IMR-90 (cell line): ENCODE data around the gene SLC35E4. TPM values are rescaled to one million over a fixed set of nuclear protein-coding genes. Genes with fewer than 3 reads are reported as not detected.

Experiments
- ATAC-seq: fragments of 200-7000 bp; cut with Tn5 transposase; 2 replicates; pipeline ENCODE4 v1.9.1; 2020; ENCODE audit warnings: low read depth, mild to moderate bottlenecking, moderate library complexity
- BruUV-seq: library from RNA; stranded (reverse); fragments of 400-500 nt; replicated peaks from 2 replicates; lab custom pipeline; 2021; lab: Mats Ljungman, UMichigan
- CTCF ChIA-PET: fragments of 300-600 bp; formaldehyde crosslinking; extraction: SDS; loops from one replicate; lab custom pipeline; 2021; ENCODE audit warnings: antibody characterized with exemption; lab: Yijun Ruan, JAX
- POLR2A ChIA-PET: fragments of 300-600 bp; sonication (Branson Sonifier 250); formaldehyde crosslinking; loops from one replicate; lab custom pipeline; 2022; ENCODE audit warnings: antibody characterized with exemption; ENCODE audit not compliant: unreplicated experiment; lab: Charles Lee
- DNase-seq: peaks from one replicate; pipeline ENCODE4 v3.0.0; 2013
- H2AFZ ChIP-seq: replicated peaks from 2 replicates; pipeline ENCODE3; 2013; ENCODE audit warnings: low read length, mild to moderate bottlenecking; ENCODE audit not compliant: poor library complexity
- H2AK5ac ChIP-seq: 2 replicates; pipeline ENCODE4 v1.6.1; 2013; ENCODE audit warnings: low read depth, low read length, inconsistent platforms
- H2AK9ac ChIP-seq: replicated peaks from 2 replicates; pipeline ENCODE3; 2013; ENCODE audit warnings: mild to moderate bottlenecking, low read depth, low read length, moderate library complexity; ENCODE audit not compliant: poor library complexity
- H2BK120ac ChIP-seq: 2 replicates; pipeline ENCODE4 v1.6.1; 2013; ENCODE audit warnings: low read depth, low read length, inconsistent platforms
- H2BK15ac ChIP-seq: 3 replicates; pipeline ENCODE4 v1.6.1; 2013; ENCODE audit warnings: low read depth, low read length, inconsistent platforms
- H2BK20ac ChIP-seq: 2 replicates; pipeline ENCODE4 v1.6.1; 2013; ENCODE audit warnings: low read depth, mild to moderate bottlenecking, inconsistent platforms, low read length, moderate library complexity
- H2BK5ac ChIP-seq: 2 replicates; pipeline ENCODE4 v1.6.1; 2013; ENCODE audit warnings: mild to moderate bottlenecking, low read depth, low read length, inconsistent platforms; ENCODE audit not compliant: poor library complexity, severe bottlenecking
- H3K14ac ChIP-seq: replicated peaks from 2 replicates; pipeline ENCODE4 v1.6.1; 2013; ENCODE audit warnings: low read depth, low read length, inconsistent platforms
- H3K18ac ChIP-seq: 2 replicates; pipeline ENCODE4 v1.6.1; 2013; ENCODE audit warnings: low read depth, low read length, control low read depth
- H3K23ac ChIP-seq: 2 replicates; pipeline ENCODE4 v1.6.1; 2013; ENCODE audit warnings: low read depth, low read length, inconsistent platforms
- H3K27ac ChIP-seq: 2 replicates; pipeline ENCODE4 v1.5.1; 2013; ENCODE audit warnings: mild to moderate bottlenecking, control low read depth, low read length; ENCODE audit not compliant: insufficient read depth
- H3K27me3 ChIP-seq: 2 replicates; pipeline ENCODE4 v1.6.1; 2013; ENCODE audit warnings: low read length; ENCODE audit not compliant: control insufficient read depth, insufficient read depth
- H3K36me3 ChIP-seq: 2 replicates; pipeline ENCODE4 v1.6.1; 2013; ENCODE audit warnings: low read length, mixed read lengths; ENCODE audit not compliant: control insufficient read depth, insufficient read depth
- H3K4ac ChIP-seq: 2 replicates; pipeline ENCODE4 v1.6.1; 2013; ENCODE audit warnings: low read depth, low read length, inconsistent platforms
- H3K4me1 ChIP-seq: 2 replicates; pipeline ENCODE4 v1.6.1; 2013; ENCODE audit warnings: low read length, mixed read lengths; ENCODE audit not compliant: control insufficient read depth, insufficient read depth
- H3K4me2 ChIP-seq: 2 replicates; pipeline ENCODE4 v1.6.1; 2013; ENCODE audit warnings: low read depth, mild to moderate bottlenecking, control low read depth, low read length, moderate library complexity
- H3K4me3 ChIP-seq: 2 replicates; pipeline ENCODE4 v1.5.1; 2013; ENCODE audit warnings: low read depth, mild to moderate bottlenecking, control low read depth, low read length, moderate library complexity; ENCODE audit not compliant: insufficient read depth
- H3K56ac ChIP-seq: 2 replicates; pipeline ENCODE4 v1.6.1; 2013; ENCODE audit warnings: low read length, inconsistent platforms; ENCODE audit not compliant: insufficient read depth; ENCODE audit errors: extremely low read depth
- H3K79me1 ChIP-seq, 2 experiments: 2 replicates each; pipeline ENCODE4 v1.6.1; 2013; ENCODE audit warnings: low read length in 2 of 2, inconsistent platforms in 1 of 2, low read depth in 1 of 2
- H3K9ac ChIP-seq: 2 replicates; pipeline ENCODE4 v1.6.1; 2013; ENCODE audit warnings: low read depth, low read length, control low read depth
- H3K9me1 ChIP-seq: 2 replicates; pipeline ENCODE4 v1.6.1; 2013; ENCODE audit warnings: low read length, inconsistent platforms; ENCODE audit not compliant: insufficient read depth
- H3K9me3 ChIP-seq: 2 replicates; pipeline ENCODE4 v1.6.1; 2013; ENCODE audit warnings: low read length; ENCODE audit not compliant: control insufficient read depth, insufficient read depth
- H4K20me1 ChIP-seq: 2 replicates; pipeline ENCODE4 v1.6.1; 2013; ENCODE audit warnings: low read length, inconsistent platforms; ENCODE audit not compliant: insufficient read depth
- H4K5ac ChIP-seq: 2 replicates; pipeline ENCODE4 v1.6.1; 2013; ENCODE audit warnings: mild to moderate bottlenecking, low read depth, low read length, control low read depth
- H4K8ac ChIP-seq, 2 experiments: 2 replicates each; pipeline ENCODE4 v1.6.1; 2013; ENCODE audit warnings: low read depth in 2 of 2, low read length in 2 of 2, control low read depth in 1 of 2, inconsistent platforms in 1 of 2
- H4K91ac ChIP-seq: 2 replicates; pipeline ENCODE4 v1.6.1; 2013; ENCODE audit warnings: low read depth, low read length, inconsistent platforms; ENCODE audit not compliant: insufficient read depth
- BHLHE40 ChIP-seq: fragments of 150-350 bp; IDR thresholded peaks from 2 replicates; pipeline ENCODE4 v1.6.1; 2016; ENCODE audit warnings: mild to moderate bottlenecking, low read depth, low read length
- CEBPB ChIP-seq: IDR thresholded peaks from 2 replicates; pipeline ENCODE4 v1.6.1; 2012; ENCODE audit warnings: low read depth, low read length, improper control_type of control experiment
- MAZ ChIP-seq: IDR thresholded peaks from 2 replicates; pipeline ENCODE4 v1.6.1; 2012; ENCODE audit warnings: low read depth, mild to moderate bottlenecking, low read length, improper control_type of control experiment, moderate library complexity, borderline replicate concordance
- MXI1 ChIP-seq: IDR thresholded peaks from 2 replicates; pipeline ENCODE4 v1.6.1; 2012; ENCODE audit warnings: low read depth, mild to moderate bottlenecking, low read length, moderate library complexity, borderline replicate concordance
- RAD21 ChIP-seq: IDR thresholded peaks from 2 replicates; pipeline ENCODE4 v1.6.1; 2012; ENCODE audit warnings: low read length, improper control_type of control experiment
- WGBS, 2 experiments: methylation state at CpG; one replicate each; pipeline versions ENCODE4 v1.1.5 to v1.1.7; 2013; ENCODE audit warnings: missing lambda C conversion rate in 2 of 2; ENCODE audit not compliant: insufficient read length in 1 of 2; ENCODE audit errors: extremely low coverage in 2 of 2; 5-methylcytosine and 5-hydroxymethylcytosine counted together
- dilution Hi-C: fragments of 300-500 bp; cut with HindIII; formaldehyde crosslinking; loops from one replicate; pipeline ENCODE4 v1.14.3; 2018; ENCODE audit warnings: low sequenced_read_pairs; ENCODE audit not compliant: unreplicated experiment
- in situ Hi-C: fragments of 300-500 bp; cut with MboI; formaldehyde crosslinking; loops from 3 replicates; pipeline ENCODE4 v1.14.3; 2019; ENCODE audit warnings: low sequenced_read_pairs, inconsistent platforms, mixed read lengths
- intact Hi-C: fragments of 100-400 bp; cut with micrococcal nuclease; formaldehyde crosslinking; loops from 2 replicates; pipeline ENCODE4 v1.10.0; 2022
- polyA plus RNA-seq, 3 experiments: library from polyadenylated mRNA; depleted of rRNA; stranded (reverse); fragments of >200 nt; gene quantifications; 2 replicates each; pipeline ENCODE4 v1.2.3, GENCODE V29; 2012; ENCODE audit warnings: low replicate concordance in 1 of 3
- total RNA-seq: library from RNA; depleted of rRNA; stranded (reverse); fragments of >200 nt; gene quantifications from 2 replicates; pipeline ENCODE4 v1.2.3, GENCODE V29; 2012
- TF ChIP-seq, protein P1 (sequence below): conservative IDR thresholded peaks from 2 replicates; pipeline ENCODE4 v1.5.1; 2012; ENCODE audit warnings: mild to moderate bottlenecking, low read depth, low read length, improper control_type of control experiment

SLC35E4 gene
- total and polyA plus RNA-seq, 2 of the 4 experiments (the other 2 are of a cell fraction) = 5.7 to 6.8 TPM

DNA sequence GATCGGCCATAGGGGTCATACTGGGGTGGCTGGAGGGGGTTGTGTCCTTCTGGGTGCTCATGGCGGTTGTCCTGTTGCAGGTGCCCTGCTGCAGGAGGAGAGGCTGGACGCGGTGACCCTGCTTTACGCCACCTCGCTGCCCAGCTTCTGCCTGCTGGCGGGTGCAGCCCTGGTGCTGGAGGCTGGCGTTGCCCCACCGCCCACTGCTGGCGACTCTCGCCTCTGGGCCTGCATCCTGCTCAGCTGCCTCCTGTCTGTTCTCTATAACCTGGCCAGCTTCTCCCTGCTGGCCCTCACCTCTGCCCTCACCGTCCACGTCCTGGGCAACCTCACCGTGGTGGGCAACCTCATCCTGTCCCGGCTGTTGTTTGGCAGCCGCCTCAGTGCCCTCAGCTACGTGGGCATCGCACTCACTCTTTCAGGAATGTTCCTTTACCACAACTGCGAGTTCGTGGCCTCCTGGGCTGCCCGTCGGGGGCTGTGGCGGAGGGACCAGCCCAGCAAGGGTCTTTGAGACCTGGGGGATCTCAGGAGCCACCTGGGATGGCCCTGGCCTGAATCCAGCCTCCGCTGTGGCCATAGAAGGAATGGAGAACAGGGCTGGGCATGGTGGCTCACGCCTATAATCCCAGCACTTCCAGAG lies 11.1 kb downstream of the SLC35E4 start:
- no peak for ATAC-seq
- Histone ChIP-seq H4K20me1 (peaks cover 8% of the 10 kb centered on the region), H3K4me2 (no peak overlapping the region), H3K14ac (no peak overlapping the region), H4K91ac (no peak overlapping the region), H2BK15ac (no peak overlapping the region), H2BK20ac (no peak overlapping the region), H4K5ac (no peak overlapping the region), H4K8ac (no peak overlapping the region), H3K18ac (no peak overlapping the region), H3K4ac (no peak overlapping the region), H2BK5ac (no peak overlapping the region), H2BK120ac (no peak overlapping the region), H3K23ac (no peak overlapping the region), H2AK5ac (no peak overlapping the region), H2AFZ (no peak overlapping the region), H2AK9ac (peak overlapping the region; percentile 78), H3K9me3 (no peaks in the 10 kb centered on the region), H3K56ac (no peak overlapping the region), H3K27ac (no peak overlapping the region), H3K9ac (no peak overlapping the region), H3K79me1 (peaks cover 7 to 42% of the 10 kb centered on the region in 2 experiments; a peak in 3 of 4 replicates), H3K36me3 (no peaks in the 10 kb centered on the region), H3K4me3 (no peak overlapping the region), H3K9me1 (peaks cover 23% of the 10 kb centered on the region), H3K27me3 (no peaks in the 10 kb centered on the region), H3K4me1 (peaks cover 14% of the 10 kb centered on the region)
- POLR2A ChIA-PET = no interaction called here
- in situ Hi-C loops (no loop called here), dilution Hi-C loops (no loop called here), intact Hi-C loops (no loop called here)
- no peak for DNase-seq
- CTCF ChIA-PET = interaction anchor here (1.0 kb wide), 1 partner anchor 12 kb away, joined by 4 read pairs; no protein-coding TSS in a partner anchor
- WGBS, 2 experiments = 94% methylated on average over 12 of the region's 25 CpGs; no CpG with 5 or more reads in 1 of the 2 experiments
- TF ChIP-seq RAD21 (no peak), CEBPB (no peak), MXI1 (no peak), BHLHE40 (no peak), MAZ (no peak)
- TF ChIP-seq, protein P1, sequence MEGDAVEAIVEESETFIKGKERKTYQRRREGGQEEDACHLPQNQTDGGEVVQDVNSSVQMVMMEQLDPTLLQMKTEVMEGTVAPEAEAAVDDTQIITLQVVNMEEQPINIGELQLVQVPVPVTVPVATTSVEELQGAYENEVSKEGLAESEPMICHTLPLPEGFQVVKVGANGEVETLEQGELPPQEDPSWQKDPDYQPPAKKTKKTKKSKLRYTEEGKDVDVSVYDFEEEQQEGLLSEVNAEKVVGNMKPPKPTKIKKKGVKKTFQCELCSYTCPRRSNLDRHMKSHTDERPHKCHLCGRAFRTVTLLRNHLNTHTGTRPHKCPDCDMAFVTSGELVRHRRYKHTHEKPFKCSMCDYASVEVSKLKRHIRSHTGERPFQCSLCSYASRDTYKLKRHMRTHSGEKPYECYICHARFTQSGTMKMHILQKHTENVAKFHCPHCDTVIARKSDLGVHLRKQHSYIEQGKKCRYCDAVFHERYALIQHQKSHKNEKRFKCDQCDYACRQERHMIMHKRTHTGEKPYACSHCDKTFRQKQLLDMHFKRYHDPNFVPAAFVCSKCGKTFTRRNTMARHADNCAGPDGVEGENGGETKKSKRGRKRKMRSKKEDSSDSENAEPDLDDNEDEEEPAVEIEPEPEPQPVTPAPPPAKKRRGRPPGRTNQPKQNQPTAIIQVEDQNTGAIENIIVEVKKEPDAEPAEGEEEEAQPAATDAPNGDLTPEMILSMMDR = no peak
- no TSS peak for BruUV-seq
